22Rv1 (cell line): Measurements from ENCODE around the gene KATNAL2.
"Not testable (repeated sequence)": the region's sequence is repeated elsewhere in the genome, so short reads cannot be mapped to it uniquely, and the experiment has no call there.

Source experiments
- CTCF ChIP-seq: fragments of 450-650 bp; IDR thresholded peaks from 2 replicates; pipeline ENCODE4 v1.5.1; 2017; ENCODE audit warnings: mild to moderate bottlenecking
- ZFX ChIP-seq: fragments of 450-650 bp; IDR thresholded peaks from 2 replicates; pipeline ENCODE4 v1.6.1; 2017; ENCODE audit warnings: antibody characterized with exemption, borderline replicate concordance

DNA sequence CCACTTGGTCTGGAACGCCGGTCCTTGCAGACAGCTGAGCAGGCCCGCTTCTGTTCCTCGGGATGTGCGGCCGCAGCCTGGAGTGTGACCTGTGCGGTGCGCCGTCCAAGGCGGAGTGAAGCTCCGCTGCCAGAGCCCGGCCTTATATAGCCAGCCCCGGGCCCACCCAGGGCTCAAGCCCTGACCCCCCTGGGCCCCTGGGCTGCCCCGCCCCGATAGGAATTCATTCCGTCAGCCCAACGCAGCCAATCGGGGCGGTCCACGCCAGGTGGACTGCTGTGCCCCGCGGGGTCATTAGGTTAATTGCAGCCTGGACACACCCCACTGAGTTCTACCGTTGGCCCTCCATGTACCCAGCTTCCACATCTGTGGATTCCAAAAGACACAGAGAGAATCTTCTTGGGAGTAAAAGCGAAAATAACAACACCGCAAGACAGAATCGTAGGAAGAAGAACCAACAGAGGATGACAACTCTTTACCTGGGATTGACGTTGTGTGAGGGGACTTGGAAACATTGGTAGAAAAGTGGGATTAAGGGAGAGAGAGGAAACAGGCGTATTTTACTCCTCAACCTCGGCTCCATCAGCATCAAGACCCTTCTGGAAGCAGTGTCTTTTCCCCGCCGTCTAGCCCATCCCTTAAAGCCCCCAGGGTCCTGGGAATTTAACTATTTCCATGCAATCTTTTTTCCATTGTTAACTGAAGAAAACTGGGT, 47.3 kb downstream of the KATNAL2 start:
- TF ChIP-seq CTCF, ZFX: not testable (repeated sequence)
